Tibial artery (tissue), 4 donors: Measurements from ENCODE around the gene CPA1.

ENCODE experiments used
- DNase-seq, 2 donors: peaks; one replicate each; pipeline ENCODE4 v3.0.0-alpha.2; 2019
- H3K27ac ChIP-seq, 2 donors: fragments of 200-600 bp; sonication (generic) in 1 of 2; 1 replicate in 1 of 2; 2 replicates in 1 of 2; pipeline ENCODE4 v1.5.1; 2018 to 2019; ENCODE audit warnings: mild to moderate bottlenecking in 1 of 2
- H3K27me3 ChIP-seq, 2 donors: fragments of 200-600 bp; sonication (generic) in 1 of 2; one replicate each; pipeline versions ENCODE4 v1.5.1 to v1.6.0; 2016 to 2019
- H3K36me3 ChIP-seq, 3 donors: fragments of 200-600 bp; sonication (generic) in 2 of 3; one replicate each; pipeline ENCODE4 v1.5.1; 2016 to 2019; ENCODE audit warnings: mild to moderate bottlenecking in 2 of 3
- H3K4me1 ChIP-seq, 4 donors: fragments of 200-600 bp; sonication (generic) in 2 of 4; 1 replicate in 3 of 4; 2 replicates in 1 of 4; pipeline ENCODE4 v1.5.1; 2016 to 2019
- H3K4me3 ChIP-seq, 2 donors: fragments of 200-600 bp; sonication (generic) in 1 of 2; 1 replicate in 1 of 2; 2 replicates in 1 of 2; pipeline ENCODE4 v1.5.1; 2018 to 2019; ENCODE audit warnings: mild to moderate bottlenecking in 2 of 2
- H3K9me3 ChIP-seq, 3 donors: fragments of 200-600 bp; sonication (generic) in 1 of 3; one replicate each; pipeline ENCODE4 v1.5.1; 2016 to 2019
- intact Hi-C: fragments of 100-400 bp; cut with DNase I; formaldehyde crosslinking; loops from one replicate; pipeline ENCODE4 v1.15.0; 2023; ENCODE audit warnings: low total_unique reads
- TF ChIP-seq, protein P1 (sequence below), 2 experiments: fragments of 200-600 bp in 1 of 2; fragments of 450-650 bp in 1 of 2; IDR thresholded peaks; one replicate each; pipeline ENCODE4 v1.5.1; 2017 to 2019; ENCODE audit warnings: antibody characterized with exemption in 2 of 2, mild to moderate bottlenecking in 1 of 2, moderate library complexity in 1 of 2

Gene CPA1

DNA sequence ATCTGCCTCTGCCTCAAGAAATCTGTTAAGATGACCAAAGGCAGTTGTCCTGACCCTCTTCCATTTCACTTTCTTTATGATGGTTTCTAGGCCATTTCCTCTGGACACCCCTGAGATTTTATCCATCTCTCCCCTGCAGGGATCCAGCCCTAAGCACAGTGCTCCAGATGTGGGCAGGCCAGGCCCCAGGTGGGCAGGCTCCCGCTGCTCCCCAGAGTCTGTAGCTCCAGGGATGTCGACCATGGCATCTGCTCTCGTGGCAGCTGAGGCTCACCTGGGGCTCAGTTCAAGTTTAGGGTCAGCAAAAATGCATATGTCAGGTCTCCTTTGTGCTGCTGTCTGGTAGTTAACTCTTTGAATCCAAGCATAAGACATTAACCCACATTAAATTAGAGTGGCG, 48.7 kb downstream of the CPA1 start:
- Histone ChIP-seq H3K4me1 (peaks cover 0 to 23% (median 11%) of the 10 kb centered on the region in 4 donors), H3K4me3 (no peak overlapping the region), H3K36me3 (no peaks in the 10 kb centered on the region), H3K27me3 (no peaks in the 10 kb centered on the region), H3K9me3 (no peaks in the 10 kb centered on the region), H3K27ac (no peak overlapping the region)
- TF ChIP-seq, protein P1, sequence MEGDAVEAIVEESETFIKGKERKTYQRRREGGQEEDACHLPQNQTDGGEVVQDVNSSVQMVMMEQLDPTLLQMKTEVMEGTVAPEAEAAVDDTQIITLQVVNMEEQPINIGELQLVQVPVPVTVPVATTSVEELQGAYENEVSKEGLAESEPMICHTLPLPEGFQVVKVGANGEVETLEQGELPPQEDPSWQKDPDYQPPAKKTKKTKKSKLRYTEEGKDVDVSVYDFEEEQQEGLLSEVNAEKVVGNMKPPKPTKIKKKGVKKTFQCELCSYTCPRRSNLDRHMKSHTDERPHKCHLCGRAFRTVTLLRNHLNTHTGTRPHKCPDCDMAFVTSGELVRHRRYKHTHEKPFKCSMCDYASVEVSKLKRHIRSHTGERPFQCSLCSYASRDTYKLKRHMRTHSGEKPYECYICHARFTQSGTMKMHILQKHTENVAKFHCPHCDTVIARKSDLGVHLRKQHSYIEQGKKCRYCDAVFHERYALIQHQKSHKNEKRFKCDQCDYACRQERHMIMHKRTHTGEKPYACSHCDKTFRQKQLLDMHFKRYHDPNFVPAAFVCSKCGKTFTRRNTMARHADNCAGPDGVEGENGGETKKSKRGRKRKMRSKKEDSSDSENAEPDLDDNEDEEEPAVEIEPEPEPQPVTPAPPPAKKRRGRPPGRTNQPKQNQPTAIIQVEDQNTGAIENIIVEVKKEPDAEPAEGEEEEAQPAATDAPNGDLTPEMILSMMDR (IDR thresholded peaks at IDR 0.05) = no peak
- intact Hi-C loops = no loop called here
- DNase-seq = no peak

DNA sequence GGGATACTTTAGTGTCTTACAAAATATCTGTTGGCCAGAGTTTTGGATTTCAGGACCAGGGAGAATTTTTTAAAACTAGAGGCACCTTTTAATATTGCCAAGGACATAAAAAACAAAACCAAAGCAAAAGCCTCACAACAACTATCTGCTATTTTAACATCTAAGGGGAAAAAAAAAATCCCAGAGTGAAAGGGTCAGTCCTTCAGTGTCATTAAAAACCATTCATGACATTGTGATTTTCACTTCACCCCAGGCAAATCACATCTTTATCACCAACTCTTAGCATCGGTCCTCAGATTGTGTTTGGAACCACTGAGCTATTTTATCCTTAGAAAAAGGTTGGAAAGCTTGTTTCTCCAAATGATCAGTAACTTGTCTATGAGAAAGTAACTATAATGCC, 49.8 kb downstream of the CPA1 start:
- no peaks in the 10 kb centered on the region for H3K27me3 ChIP-seq
- H3K27ac ChIP-seq = peak overlapping the region in 1 of 2 donors; percentile 12
- DNase-seq = no peak
- H3K9me3 ChIP-seq = no peaks in the 10 kb centered on the region
- no peaks in the 10 kb centered on the region for H3K36me3 ChIP-seq
- TF ChIP-seq, protein P1 (IDR thresholded peaks at IDR 0.05) = no peak
- intact Hi-C loops = no loop called here
- H3K4me1 ChIP-seq = peaks cover 0 to 23% (median 11%) of the 10 kb centered on the region in 4 donors
- H3K4me3 ChIP-seq = peak overlapping the region in 1 of 2 donors; percentile 25

DNA sequence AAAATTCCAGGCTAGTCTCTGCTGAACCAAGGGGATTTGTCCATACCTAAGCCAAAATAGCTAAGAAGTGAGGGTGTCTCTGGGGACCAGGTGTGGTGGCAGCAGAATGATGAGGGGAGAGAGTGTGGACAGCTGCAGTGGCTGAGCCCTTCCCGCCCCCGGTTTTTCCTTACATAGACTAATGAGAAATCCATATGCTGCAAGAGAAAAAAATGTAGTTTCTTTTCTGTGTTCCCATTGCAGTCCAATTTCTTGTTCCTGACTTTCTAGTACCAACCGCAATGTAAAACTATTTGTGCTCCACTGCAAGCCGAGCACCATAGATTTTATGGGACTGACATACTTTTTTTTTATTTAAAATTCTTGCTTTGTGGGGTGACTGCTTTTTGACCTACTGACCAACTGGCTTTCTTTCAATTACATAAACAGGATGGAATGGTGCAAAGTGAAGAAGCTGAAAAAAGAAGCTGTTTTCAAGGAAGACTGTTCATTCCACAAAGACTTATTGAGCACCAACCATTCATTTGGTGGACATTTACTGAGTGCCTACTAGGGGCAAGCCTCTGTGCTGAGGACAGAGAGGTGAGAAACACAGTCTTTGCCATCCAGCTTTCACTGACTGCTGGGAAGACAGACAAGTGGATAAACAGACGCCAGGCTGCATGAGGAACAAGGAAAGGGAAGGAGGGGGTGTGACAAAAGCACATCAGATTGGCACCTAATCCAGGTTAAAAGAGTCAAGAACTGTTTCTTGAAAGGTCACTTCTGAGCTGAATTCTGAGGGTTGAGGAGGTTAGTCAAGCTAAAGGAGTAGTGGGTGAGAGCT, 50.8 kb downstream of the CPA1 start:
- Histone ChIP-seq H3K4me3 (peak overlapping the region; percentile 25 to 27), H3K27ac (peak overlapping the region in 1 of 2 donors; percentile 12)

DNA sequence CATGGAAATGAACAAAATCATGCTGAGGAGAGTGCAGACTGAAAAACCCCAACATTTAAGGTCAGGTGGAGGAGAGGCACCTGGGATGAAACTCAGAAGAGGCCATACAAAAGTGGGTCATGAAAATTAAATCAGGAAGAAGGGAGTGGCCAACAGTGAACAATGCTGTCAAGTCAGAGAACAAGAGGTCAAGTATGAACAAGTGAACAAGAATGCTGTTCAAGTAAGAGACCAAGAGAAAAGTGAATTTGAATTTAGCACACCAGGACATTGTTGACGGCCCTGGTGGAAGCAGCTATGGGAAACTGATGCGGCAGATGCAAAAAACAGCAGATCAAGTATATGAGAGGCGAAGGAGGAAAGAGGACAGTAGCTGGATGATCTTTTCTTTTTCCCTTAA, 52.6 kb downstream of the CPA1 start:
- intact Hi-C loops = no loop called here
- no peaks in the 10 kb centered on the region for H3K9me3 ChIP-seq
- TF ChIP-seq, protein P1 (IDR thresholded peaks at IDR 0.05) = no peak
- no peak overlapping the region for H3K27ac ChIP-seq
- no peak for DNase-seq
- H3K27me3 ChIP-seq = no peaks in the 10 kb centered on the region
- no peak overlapping the region for H3K4me3 ChIP-seq
- H3K36me3 ChIP-seq = no peaks in the 10 kb centered on the region
- H3K4me1 ChIP-seq = peaks cover 0 to 23% (median 11%) of the 10 kb centered on the region in 4 donors

More for the DNA sequence above, 50.8 kb downstream of the CPA1 start:
- TF ChIP-seq, protein P1 (IDR thresholded peaks at IDR 0.05) = no peak
- DNase-seq = no peak
- Histone ChIP-seq H3K9me3 (no peaks in the 10 kb centered on the region), H3K27me3 (no peaks in the 10 kb centered on the region), H3K4me1 (peaks cover 0 to 23% (median 11%) of the 10 kb centered on the region in 4 donors), H3K36me3 (no peaks in the 10 kb centered on the region)
- intact Hi-C loops = no loop called here

DNA sequence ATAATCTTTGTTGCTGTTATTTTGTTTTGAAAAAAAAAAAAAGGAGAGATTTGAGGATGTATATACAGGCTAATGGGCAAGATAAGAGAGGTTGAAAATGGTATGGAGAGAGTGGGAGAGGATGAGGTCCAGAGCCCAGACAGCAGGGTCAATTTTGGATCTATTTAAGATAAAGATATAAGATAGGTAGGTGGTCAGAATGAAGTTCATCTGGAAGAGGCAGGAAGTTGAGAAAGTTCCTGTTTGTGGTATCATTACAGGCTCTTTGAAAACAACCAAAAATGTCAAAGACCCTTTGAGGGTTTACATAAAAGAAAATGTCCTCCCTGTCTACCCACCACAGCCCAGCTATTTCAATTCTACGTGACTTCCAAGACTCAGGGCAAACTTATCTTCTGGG, 53.0 kb downstream of the CPA1 start:
- Histone ChIP-seq H3K27ac (no peak overlapping the region), H3K9me3 (no peaks in the 10 kb centered on the region), H3K27me3 (no peaks in the 10 kb centered on the region), H3K4me1 (peaks cover 0 to 23% (median 11%) of the 10 kb centered on the region in 4 donors), H3K36me3 (no peaks in the 10 kb centered on the region), H3K4me3 (no peak overlapping the region)
- TF ChIP-seq, protein P1 (IDR thresholded peaks at IDR 0.05) = no peak
- no peak for DNase-seq
- intact Hi-C loops = no loop called here
